ENCODE results near the gene SMARCA5.

Gene SMARCA5

GRCh38 chr4:143513314-143514168 is at the start of gene SMARCA5:
SMARCA5 (plus strand) TSS chr4:143513702; CDS start chr4:143513925, 223 bp downstream.
- Mint-ChIP-seq H3K27me3 (no peaks in the 10 kb centered on the region), H3K9me3 (no peaks in the 10 kb centered on the region), H3K27ac (ENCODE audit: low read depth) (peak within 1 kb of the TSS; percentile 99), H3K4me1 (peaks cover 36% of the 10 kb centered on the region), H3K36me3 (ENCODE audit: insufficient read depth) (peaks cover 32% of the 10 kb centered on the region), H3K4me3 (peak within 1 kb of the TSS; percentile 96)
- ATAC-seq (replicated peaks; ENCODE audit: extremely low read depth, poor library complexity, severe bottlenecking) (peak; percentile 82), DNase-seq (ENCODE audit: low spot score in 2 of 2) (peak; percentile 88 to 94)

- Mint-ChIP-seq H3K36me3 (ENCODE audit: insufficient read depth) (no peaks in the 10 kb centered on the region), H3K4me3 (no peak overlapping the region), H3K27me3 (peaks cover 21% of the 10 kb centered on the region), H3K9me3 (no peaks in the 10 kb centered on the region), H3K4me1 (no peaks in the 10 kb centered on the region), H3K27ac (ENCODE audit: low read depth) (no peak overlapping the region)
- ATAC-seq (replicated peaks; ENCODE audit: extremely low read depth, poor library complexity, severe bottlenecking) (no peak), DNase-seq (ENCODE audit: low spot score in 2 of 2) (no peak)
Observed at GRCh38 chr4:143473334-143474126, 40.0 kb upstream of the SMARCA5 start.

GRCh38 chr4:143477487-143477886 is 36.0 kb upstream of the SMARCA5 start:
- Mint-ChIP-seq H3K4me1 (no peaks in the 10 kb centered on the region), H3K9me3 (no peaks in the 10 kb centered on the region), H3K27ac (ENCODE audit: low read depth) (no peak overlapping the region), H3K27me3 (peaks cover 10% of the 10 kb centered on the region), H3K4me3 (no peak overlapping the region), H3K36me3 (ENCODE audit: insufficient read depth) (no peaks in the 10 kb centered on the region)
- no peak for DNase-seq (ENCODE audit: low spot score in 2 of 2)
- ATAC-seq (replicated peaks; ENCODE audit: extremely low read depth, poor library complexity, severe bottlenecking): no peak

GRCh38 chr4:143481361-143481760 is 32.1 kb upstream of the SMARCA5 start:
- no peak for DNase-seq (ENCODE audit: low spot score in 2 of 2)
- H3K4me1 Mint-ChIP-seq: no peaks in the 10 kb centered on the region
- no peak overlapping the region for H3K27ac Mint-ChIP-seq (ENCODE audit: low read depth)
- no peak for ATAC-seq (replicated peaks; ENCODE audit: extremely low read depth, poor library complexity, severe bottlenecking)
- H3K9me3 Mint-ChIP-seq: no peaks in the 10 kb centered on the region
- no peak overlapping the region for H3K4me3 Mint-ChIP-seq
- peaks cover 21% of the 10 kb centered on the region for H3K27me3 Mint-ChIP-seq
- H3K36me3 Mint-ChIP-seq (ENCODE audit: insufficient read depth): no peaks in the 10 kb centered on the region

- Mint-ChIP-seq H3K27ac (ENCODE audit: low read depth) (no peak overlapping the region), H3K4me3 (no peak overlapping the region), H3K27me3 (peaks cover 21% of the 10 kb centered on the region), H3K9me3 (no peaks in the 10 kb centered on the region), H3K4me1 (no peaks in the 10 kb centered on the region), H3K36me3 (ENCODE audit: insufficient read depth) (no peaks in the 10 kb centered on the region)
- no peak for ATAC-seq (replicated peaks; ENCODE audit: extremely low read depth, poor library complexity, severe bottlenecking)
- no peak for DNase-seq (ENCODE audit: low spot score in 2 of 2)
Observed at GRCh38 chr4:143482840-143483239, 30.7 kb upstream of the SMARCA5 start.

- Mint-ChIP-seq H3K36me3 (ENCODE audit: insufficient read depth) (peaks cover 2% of the 10 kb centered on the region), H3K27me3 (peaks cover 48% of the 10 kb centered on the region), H3K9me3 (no peaks in the 10 kb centered on the region), H3K4me3 (no peak overlapping the region), H3K27ac (ENCODE audit: low read depth) (no peak overlapping the region), H3K4me1 (no peaks in the 10 kb centered on the region)
- no peak for DNase-seq (ENCODE audit: low spot score in 2 of 2)
- ATAC-seq (replicated peaks; ENCODE audit: extremely low read depth, poor library complexity, severe bottlenecking): no peak
Observed at GRCh38 chr4:143486314-143486713, 27.2 kb upstream of the SMARCA5 start.

GRCh38 chr4:143488687-143489086 is 24.8 kb upstream of the SMARCA5 start:
- no peaks in the 10 kb centered on the region for H3K4me1 Mint-ChIP-seq
- no peaks in the 10 kb centered on the region for H3K9me3 Mint-ChIP-seq
- no peak overlapping the region for H3K27ac Mint-ChIP-seq (ENCODE audit: low read depth)
- ATAC-seq (replicated peaks; ENCODE audit: extremely low read depth, poor library complexity, severe bottlenecking): no peak
- H3K4me3 Mint-ChIP-seq: no peak overlapping the region
- DNase-seq (ENCODE audit: low spot score in 2 of 2): no peak
- H3K27me3 Mint-ChIP-seq: peaks cover 58% of the 10 kb centered on the region
- peaks cover 2% of the 10 kb centered on the region for H3K36me3 Mint-ChIP-seq (ENCODE audit: insufficient read depth)

- H3K9me3 Mint-ChIP-seq: no peaks in the 10 kb centered on the region
- H3K4me3 Mint-ChIP-seq: no peak overlapping the region
- H3K27me3 Mint-ChIP-seq: peaks cover 57% of the 10 kb centered on the region
- no peak for ATAC-seq (replicated peaks; ENCODE audit: extremely low read depth, poor library complexity, severe bottlenecking)
- H3K27ac Mint-ChIP-seq (ENCODE audit: low read depth): no peak overlapping the region
- no peak for DNase-seq (ENCODE audit: low spot score in 2 of 2)
- no peaks in the 10 kb centered on the region for H3K4me1 Mint-ChIP-seq
- peaks cover 2% of the 10 kb centered on the region for H3K36me3 Mint-ChIP-seq (ENCODE audit: insufficient read depth)
Observed at GRCh38 chr4:143489106-143489505, 24.4 kb upstream of the SMARCA5 start.

- Mint-ChIP-seq H3K4me3 (no peak overlapping the region), H3K36me3 (ENCODE audit: insufficient read depth) (no peaks in the 10 kb centered on the region), H3K27ac (ENCODE audit: low read depth) (no peak overlapping the region), H3K4me1 (no peaks in the 10 kb centered on the region), H3K27me3 (no peaks in the 10 kb centered on the region), H3K9me3 (no peaks in the 10 kb centered on the region)
- ATAC-seq (replicated peaks; ENCODE audit: extremely low read depth, poor library complexity, severe bottlenecking) (no peak), DNase-seq (ENCODE audit: low spot score in 2 of 2) (no peak)
Observed at GRCh38 chr4:143498021-143498420, 15.5 kb upstream of the SMARCA5 start.

GRCh38 chr4:143502231-143502630 is 11.3 kb upstream of the SMARCA5 start:
- no peak overlapping the region for H3K4me3 Mint-ChIP-seq
- ATAC-seq (replicated peaks; ENCODE audit: extremely low read depth, poor library complexity, severe bottlenecking): no peak
- no peak overlapping the region for H3K27ac Mint-ChIP-seq (ENCODE audit: low read depth)
- no peaks in the 10 kb centered on the region for H3K4me1 Mint-ChIP-seq
- no peaks in the 10 kb centered on the region for H3K9me3 Mint-ChIP-seq
- no peak for DNase-seq (ENCODE audit: low spot score in 2 of 2)
- H3K27me3 Mint-ChIP-seq: no peaks in the 10 kb centered on the region
- peaks cover 2% of the 10 kb centered on the region for H3K36me3 Mint-ChIP-seq (ENCODE audit: insufficient read depth)

GRCh38 chr4:143506031-143506430 is 7.5 kb upstream of the SMARCA5 start:
- DNase-seq (ENCODE audit: low spot score in 2 of 2): no peak
- Mint-ChIP-seq H3K27me3 (no peaks in the 10 kb centered on the region), H3K27ac (ENCODE audit: low read depth) (no peak overlapping the region), H3K9me3 (no peaks in the 10 kb centered on the region), H3K4me3 (no peak overlapping the region), H3K36me3 (ENCODE audit: insufficient read depth) (peaks cover 2% of the 10 kb centered on the region), H3K4me1 (peaks cover 6% of the 10 kb centered on the region)
- ATAC-seq (replicated peaks; ENCODE audit: extremely low read depth, poor library complexity, severe bottlenecking): no peak

- DNase-seq (ENCODE audit: low spot score in 2 of 2): no peak
- Mint-ChIP-seq H3K36me3 (ENCODE audit: insufficient read depth) (peaks cover 28% of the 10 kb centered on the region), H3K4me3 (no peak overlapping the region), H3K9me3 (no peaks in the 10 kb centered on the region), H3K4me1 (peaks cover 30% of the 10 kb centered on the region), H3K27me3 (no peaks in the 10 kb centered on the region), H3K27ac (ENCODE audit: low read depth) (no peak overlapping the region)
- ATAC-seq (replicated peaks; ENCODE audit: extremely low read depth, poor library complexity, severe bottlenecking): no peak
Observed at GRCh38 chr4:143511906-143512305, 1.6 kb upstream of the SMARCA5 start.

GRCh38 chr4:143512978-143513313 is 556 bp upstream of the SMARCA5 start:
- H3K27me3 Mint-ChIP-seq: no peaks in the 10 kb centered on the region
- H3K36me3 Mint-ChIP-seq (ENCODE audit: insufficient read depth): peaks cover 32% of the 10 kb centered on the region
- H3K4me3 Mint-ChIP-seq: peak overlapping the region; percentile 96
- no peak for DNase-seq (ENCODE audit: low spot score in 2 of 2)
- H3K4me1 Mint-ChIP-seq: peaks cover 39% of the 10 kb centered on the region
- peak; percentile 66 for ATAC-seq (replicated peaks; ENCODE audit: extremely low read depth, poor library complexity, severe bottlenecking)
- no peaks in the 10 kb centered on the region for H3K9me3 Mint-ChIP-seq
- peak overlapping the region; percentile 99 for H3K27ac Mint-ChIP-seq (ENCODE audit: low read depth)
